GM12878 (cell line): Measurements from ENCODE around the gene UTF1. TPM values are rescaled to one million over a fixed set of nuclear protein-coding genes. Genes with fewer than 3 reads are reported as not detected.

Source experiments
- ATAC-seq: fragments of 200-7000 bp; cut with Tn5 transposase; 3 replicates; pipeline ENCODE4 v1.9.1; 2020; ENCODE audit warnings: mild to moderate bottlenecking, moderate library complexity
- BruUV-seq: library from RNA; stranded (reverse); fragments of 400-500 nt; replicated peaks from 2 replicates; lab custom pipeline; 2021; lab: Mats Ljungman, UMichigan
- CTCF ChIA-PET: fragments of 300-600 bp; sonication (Branson Sonifier 250); formaldehyde crosslinking; extraction: SDS; loops from one replicate; lab custom pipeline; 2021; ENCODE audit warnings: inconsistent platforms; lab: Yijun Ruan, JAX
- POLR2A ChIA-PET: fragments of 350-600 bp; formaldehyde crosslinking; extraction: SDS; loops from one replicate; lab custom pipeline; 2021; ENCODE audit warnings: inconsistent platforms; lab: Charles Lee
- RAD21 ChIA-PET: fragments of 300-600 bp; sonication (Branson Sonifier 250); formaldehyde crosslinking; loops from one replicate; lab custom pipeline; 2023; ENCODE audit warnings: antibody characterized with exemption; ENCODE audit not compliant: unreplicated experiment; lab: Charles Lee
- SMC1A ChIA-PET: fragments of 300-600 bp; sonication (Branson Sonifier 250); formaldehyde crosslinking; loops from one replicate; lab custom pipeline; 2023; ENCODE audit not compliant: unreplicated experiment, uncharacterized antibody; lab: Charles Lee
- DNase-seq: peaks from one replicate; pipeline ENCODE4 v3.0.0-alpha.2; 2011; ENCODE audit warnings: low read depth, low spot score
- FAIRE-seq: peaks from 3 replicates; lab custom pipeline; 2011; peaks lifted over from hg19 to GRCh38; lab: Jason Lieb, UNC
- H2AFZ ChIP-seq: 2 replicates; pipeline ENCODE4 v1.6.0; 2011; ENCODE audit warnings: low read depth, low read length, control low read depth; ENCODE audit not compliant: control insufficient read depth
- H3K27ac ChIP-seq: 2 replicates; pipeline ENCODE4 v1.5.1; 2011; ENCODE audit warnings: control low read depth; ENCODE audit not compliant: control insufficient read depth, insufficient read depth
- H3K27me3 ChIP-seq, 2 experiments: replicated peaks in 1 of 2; 2 replicates each; pipeline versions ENCODE4 v1.6.0 to v1.6.1; 2011; ENCODE audit warnings: low read length in 1 of 2; ENCODE audit not compliant: control insufficient read depth in 2 of 2, insufficient read depth in 2 of 2
- H3K36me3 ChIP-seq, 2 experiments: 2 replicates each; pipeline ENCODE4 v1.5.1; 2011; ENCODE audit warnings: low read length in 1 of 2; ENCODE audit not compliant: control insufficient read depth in 2 of 2, insufficient read depth in 2 of 2
- H3K4me1 ChIP-seq: 2 replicates; pipeline ENCODE4 v1.6.1; 2011; ENCODE audit warnings: mild to moderate bottlenecking, low read length, moderate library complexity, mixed read lengths; ENCODE audit not compliant: control insufficient read depth, insufficient read depth
- H3K4me2 ChIP-seq: 2 replicates; pipeline ENCODE4 v1.6.0; 2011; ENCODE audit warnings: control low read depth; ENCODE audit not compliant: control insufficient read depth, insufficient read depth
- H3K4me3 ChIP-seq: fragments of 200-600 bp; sonication (generic); 2 replicates; pipeline ENCODE4 v1.5.1; 2016
- H3K79me2 ChIP-seq: 2 replicates; pipeline ENCODE4 v1.6.0; 2011; ENCODE audit warnings: low read length; ENCODE audit not compliant: control insufficient read depth, insufficient read depth
- H3K9ac ChIP-seq: 2 replicates; pipeline ENCODE4 v1.8.0; 2011; ENCODE audit warnings: low read length, control low read depth, mixed read lengths; ENCODE audit not compliant: control insufficient read depth, insufficient read depth
- H3K9me3 ChIP-seq: replicated peaks from 3 replicates; pipeline ENCODE4 v1.5.1; 2011; ENCODE audit warnings: mild to moderate bottlenecking, low read length; ENCODE audit not compliant: control insufficient read depth, insufficient read depth
- H4K20me1 ChIP-seq: 2 replicates; pipeline ENCODE4 v1.6.0; 2011; ENCODE audit not compliant: control insufficient read depth, insufficient read depth
- BCLAF1 ChIP-seq: fragments of 450-650 bp; IDR thresholded peaks from 2 replicates; pipeline ENCODE4 v1.6.1; 2017; ENCODE audit warnings: antibody characterized with exemption, mild to moderate bottlenecking, moderate library complexity
- CHD4 ChIP-seq: fragments of 200-600 bp; sonication (generic); IDR thresholded peaks from 2 replicates; pipeline ENCODE4 v1.6.1; 2016; ENCODE audit warnings: mild to moderate bottlenecking
- EED ChIP-seq: sonication (generic); IDR thresholded peaks from 2 replicates; pipeline ENCODE4 v1.6.1; 2016; ENCODE audit warnings: antibody characterized with exemption, low read depth
- FOXM1 ChIP-seq: IDR thresholded peaks from 2 replicates; pipeline ENCODE4 v1.6.1; 2012; ENCODE audit warnings: low read depth, mild to moderate bottlenecking, inconsistent platforms, low read length, moderate library complexity
- KAT2A ChIP-seq: conservative IDR thresholded peaks from 2 replicates; pipeline ENCODE4 v1.6.1; 2011; ENCODE audit warnings: low read depth, low read length; ENCODE audit not compliant: control insufficient read depth
- ZNF592 ChIP-seq: fragments of 450-650 bp; IDR thresholded peaks from 2 replicates; pipeline ENCODE4 v1.6.1; 2017; ENCODE audit warnings: mild to moderate bottlenecking, moderate library complexity
- WGBS: methylation state at CpG from one replicate; pipeline ENCODE4 v1.1.6; 2016; ENCODE audit warnings: low lambda C conversion rate; ENCODE audit not compliant: insufficient replicate concordance, insufficient coverage; ENCODE audit errors: missing lambda C conversion rate; 5-methylcytosine and 5-hydroxymethylcytosine counted together
- in situ Hi-C: fragments of 300-500 bp; cut with MboI; formaldehyde crosslinking; loops from 9 replicates; pipeline ENCODE4 v1.14.3; 2018; ENCODE audit warnings: mixed read lengths
- intact Hi-C: fragments of 100-400 bp; cut with micrococcal nuclease; formaldehyde crosslinking; loops from one replicate; pipeline ENCODE4 v1.14.2; 2022; ENCODE audit not compliant: unreplicated experiment
- polyA plus RNA-seq, 11 experiments: library from polyadenylated mRNA; depleted of rRNA in 4 of 11; unstranded in 6 of 11; stranded (reverse) in 5 of 11; fragments of >200 nt; fragmentation: Nextera tagmentation in 4 of 11; fragmentation: Illumina TruSeq in 1 of 11; extraction: Ambion mirVana in 4 of 11; extraction: Trizol in 1 of 11; gene quantifications; 1 replicate in 1 of 11; 2 replicates in 10 of 11; pipeline versions ENCODE4 v1.2.1 to v1.2.3, GENCODE V29; 2011 to 2016; ENCODE audit warnings: inconsistent platforms in 2 of 11, missing spikeins in 2 of 11, low read depth in 1 of 11
- total RNA-seq, 4 experiments: library from RNA; depleted of rRNA in 3 of 4; stranded (reverse); fragments of >200 nt in 3 of 4; fragmentation: Illumina TruSeq in 1 of 4; extraction: Trizol in 1 of 4; gene quantifications; 2 replicates each; pipeline versions ENCODE4 v1.2.1 to v1.2.3, GENCODE V29; 2013 to 2021

Gene UTF1
- total and polyA plus RNA-seq, 10 of the 15 experiments (the other 5 are each of a cell fraction or from before 2014, with no cell fraction given) = not detected

GRCh38 chr10:133196936-133197758 lies 32.9 kb upstream of the UTF1 start:
- Histone ChIP-seq H3K9ac (no peak overlapping the region), H3K27me3 (no peaks in the 10 kb centered on the region), H3K27ac (no peak overlapping the region), H3K4me2 (no peak overlapping the region), H4K20me1 (no peaks in the 10 kb centered on the region), H3K36me3 (no peaks in the 10 kb centered on the region), H2AFZ (no peak overlapping the region), H3K79me2 (no peaks in the 10 kb centered on the region), H3K4me1 (no peaks in the 10 kb centered on the region), H3K9me3 (no peaks in the 10 kb centered on the region), H3K4me3 (no peak overlapping the region)
- BruUV-seq = no TSS peak
- TF ChIP-seq FOXM1 (no peak), BCLAF1 (no peak), EED (no peak), CHD4 (no peak), ZNF592 (no peak), KAT2A (no peak)
- CTCF ChIA-PET = no interaction called here
- POLR2A ChIA-PET = no interaction called here
- WGBS = 49% methylated on average over 38 of the region's 40 CpGs
- intact Hi-C loops = no loop called here
- ATAC-seq = no peak
- SMC1A ChIA-PET = no interaction called here
- in situ Hi-C loops = no loop called here
- no peak for DNase-seq
- FAIRE-seq = no peak
- RAD21 ChIA-PET = no interaction called here
